Skin epidermis (tissue), 12 donors: Measurements from ENCODE around the gene POU2F3.

Experiments used
- H3K27ac ChIP-seq, 21 experiments: fragments of 200-600 bp; sonication (generic) in 11 of 21; one replicate each; pipeline ENCODE4 v1.5.0; 2020; ENCODE audit warnings: mild to moderate bottlenecking in 3 of 21, inconsistent platforms in 2 of 21, moderate library complexity in 2 of 21
- H3K4me3 ChIP-seq, 7 experiments: fragments of 200-600 bp; sonication (generic) in 2 of 7; one replicate each; pipeline ENCODE4 v1.5.0; 2020; ENCODE audit warnings: inconsistent platforms in 2 of 7, mild to moderate bottlenecking in 2 of 7, moderate library complexity in 1 of 7

POU2F3 gene

DNA sequence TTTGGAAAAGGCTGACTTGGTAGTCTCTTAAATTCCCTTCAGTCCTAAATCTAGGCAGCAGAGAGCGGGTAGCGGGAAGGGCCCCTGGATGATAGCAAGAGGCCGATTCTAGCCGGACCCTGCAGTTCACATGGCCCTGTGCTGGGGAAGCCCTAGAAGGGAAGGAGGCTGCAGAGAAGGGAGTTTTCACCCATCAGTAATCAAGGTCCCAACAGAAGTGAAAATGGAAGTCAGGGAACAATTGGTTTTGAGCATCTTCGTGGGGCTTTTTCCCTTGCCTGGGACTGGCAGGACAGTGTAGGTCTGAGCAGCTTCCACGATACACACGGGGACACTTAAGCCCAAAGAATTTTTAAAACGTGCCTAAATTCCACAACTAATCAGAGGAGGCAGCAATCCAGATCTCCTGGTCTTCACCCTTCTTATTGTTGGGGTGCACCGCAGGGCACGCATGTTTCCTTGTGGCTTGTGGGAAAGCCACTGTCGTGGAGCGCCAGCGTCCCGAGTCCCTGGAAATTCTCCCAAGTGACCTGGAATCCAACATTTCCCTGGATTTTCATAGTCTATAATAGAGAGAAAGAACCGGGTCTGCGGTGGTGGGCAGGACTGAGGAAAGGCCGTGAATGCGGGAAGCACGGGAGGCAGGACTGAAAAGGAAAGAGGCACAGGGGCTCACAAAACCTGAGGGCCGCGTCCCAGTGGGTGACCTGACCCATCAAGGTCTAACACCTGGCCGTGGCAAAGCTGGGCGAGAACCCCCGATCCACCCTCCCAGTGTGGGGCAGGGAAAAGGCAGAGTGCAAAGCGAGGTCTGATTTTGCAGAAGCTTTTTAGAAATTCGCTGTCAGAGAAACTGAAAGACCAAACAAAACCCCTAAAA is 30.0 kb upstream of the POU2F3 start:
- Histone ChIP-seq H3K4me3 (peak overlapping the region; percentile 52 to 89 (median 66)), H3K27ac (peak overlapping the region; percentile 20 to 90 (median 83))

DNA sequence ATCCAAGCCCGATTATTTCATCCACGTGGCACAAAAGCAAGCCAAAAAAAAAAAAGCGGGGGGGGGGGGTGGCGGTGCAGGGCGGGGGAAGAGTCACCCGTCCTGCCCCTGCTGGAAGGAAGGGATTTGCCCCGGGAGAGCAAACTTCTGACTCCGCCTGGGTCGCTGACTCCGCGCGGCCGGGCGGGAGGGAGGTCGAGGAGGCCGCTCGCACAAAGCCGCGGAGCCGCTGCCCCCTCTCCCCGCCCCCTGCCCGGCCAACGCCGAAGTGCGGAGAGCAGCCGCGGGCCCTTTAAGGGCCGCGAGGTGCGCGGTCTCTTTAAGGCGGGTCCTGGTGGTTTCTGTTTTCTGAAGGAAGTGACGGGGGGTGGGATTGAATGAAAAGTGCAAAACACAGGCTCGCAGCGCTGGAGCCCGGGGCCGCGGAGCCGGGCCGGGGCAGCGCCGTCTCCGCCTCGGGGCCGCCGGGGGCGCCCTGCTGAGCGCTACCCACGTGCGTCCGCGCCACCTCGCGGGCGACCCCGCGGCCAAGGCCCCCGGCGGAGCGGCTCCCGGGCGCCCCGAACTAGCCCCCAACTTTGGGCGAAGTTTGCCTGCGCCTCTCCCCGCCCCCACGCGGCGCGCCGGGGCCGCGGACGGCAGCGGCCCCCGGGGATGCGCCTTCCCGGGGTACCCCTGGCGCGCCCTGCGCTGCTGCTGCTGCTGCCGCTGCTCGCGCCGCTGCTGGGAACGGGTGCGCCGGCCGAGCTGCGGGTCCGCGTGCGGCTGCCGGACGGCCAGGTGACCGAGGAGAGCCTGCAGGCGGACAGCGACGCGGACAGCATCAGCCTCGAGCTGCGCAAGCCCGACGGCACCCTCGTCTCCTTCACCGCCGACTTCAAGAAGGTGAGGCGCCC is 29.1 kb upstream of the POU2F3 start, which contains the start of gene OAF:
OAF (plus strand) TSS at position 407 of the 896 bp plus-strand sequence; CDS start at position 655, 248 bp downstream.
- Histone ChIP-seq H3K4me3 (peak within 1 kb of the TSS; percentile 52 to 89 (median 66)), H3K27ac (peak within 1 kb of the TSS; percentile 20 to 90 (median 83))

DNA sequence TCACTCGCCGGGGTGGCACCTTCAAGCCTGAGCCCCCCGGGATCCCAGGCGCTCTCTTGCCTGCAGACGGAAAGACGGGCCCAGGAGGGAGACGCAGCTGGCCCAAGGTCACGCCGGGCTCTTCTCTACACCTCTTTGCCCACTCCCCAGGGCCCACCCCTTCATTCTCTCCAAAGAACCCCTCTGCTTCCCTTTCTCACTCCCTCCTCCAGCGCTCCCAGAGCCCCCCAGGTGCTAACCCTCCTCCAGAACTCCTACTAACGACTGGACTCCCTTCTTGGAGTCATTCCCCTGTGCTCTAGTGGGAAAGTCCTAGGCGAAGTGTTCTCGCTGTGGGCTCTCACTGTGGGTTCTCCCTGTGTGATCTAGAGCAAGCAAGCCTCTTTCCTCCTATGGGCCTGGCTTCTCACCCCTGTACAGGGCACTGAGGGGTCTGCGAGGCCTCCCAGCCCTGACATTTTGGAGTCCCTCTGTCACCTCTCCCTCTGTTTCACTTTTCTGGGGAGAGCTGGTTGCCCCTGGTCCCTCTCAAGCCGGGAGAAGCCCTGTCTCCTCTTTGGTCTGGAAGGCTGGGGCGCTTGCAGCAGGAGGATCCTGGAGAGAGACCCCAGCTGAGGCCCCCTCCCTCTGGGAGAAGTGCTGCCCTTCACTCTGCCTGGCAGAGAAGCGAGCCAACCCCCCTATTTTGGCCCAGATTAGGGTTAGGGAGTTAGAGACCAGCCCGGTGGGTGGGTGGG is 28.2 kb upstream of the POU2F3 start:
- peak overlapping the region; percentile 52 to 89 (median 66) for H3K4me3 ChIP-seq
- peak overlapping the region; percentile 8 to 90 (median 81) for H3K27ac ChIP-seq

DNA sequence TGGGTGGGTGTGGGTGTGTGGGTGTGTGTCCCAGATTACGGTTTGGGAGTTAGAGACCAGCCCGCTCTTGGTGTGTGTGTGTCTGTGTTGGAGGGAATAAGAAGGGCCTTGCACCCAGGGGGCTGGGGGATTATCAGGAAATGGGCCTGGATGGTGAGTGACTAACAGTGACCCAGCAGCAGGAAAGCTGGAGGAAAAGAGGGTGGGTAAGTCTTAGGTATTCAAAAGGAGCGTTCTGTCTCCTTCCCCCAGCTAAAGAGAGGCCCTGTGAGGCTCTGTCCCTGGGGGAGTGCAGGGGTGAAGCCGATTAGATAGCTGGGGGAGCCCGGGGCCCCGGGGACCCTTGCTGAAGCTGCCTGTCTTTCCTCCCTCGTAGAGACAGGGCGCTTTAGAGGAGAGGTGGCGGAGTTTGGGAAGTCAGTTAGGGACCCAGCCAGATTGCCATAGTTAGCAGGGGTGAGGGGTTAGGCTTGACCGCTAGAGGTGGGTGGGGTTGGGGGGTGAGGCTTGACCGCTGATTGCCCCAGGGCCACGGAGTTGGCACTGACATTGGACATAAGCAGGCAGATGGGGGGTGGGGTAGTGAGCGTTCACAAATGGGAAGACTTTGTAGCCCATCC is 27.6 kb upstream of the POU2F3 start:
- Histone ChIP-seq H3K4me3 (peak overlapping the region; percentile 52 to 89 (median 66)), H3K27ac (peak overlapping the region in 17 of 21 experiments; percentile 35 to 90 (median 84))

DNA sequence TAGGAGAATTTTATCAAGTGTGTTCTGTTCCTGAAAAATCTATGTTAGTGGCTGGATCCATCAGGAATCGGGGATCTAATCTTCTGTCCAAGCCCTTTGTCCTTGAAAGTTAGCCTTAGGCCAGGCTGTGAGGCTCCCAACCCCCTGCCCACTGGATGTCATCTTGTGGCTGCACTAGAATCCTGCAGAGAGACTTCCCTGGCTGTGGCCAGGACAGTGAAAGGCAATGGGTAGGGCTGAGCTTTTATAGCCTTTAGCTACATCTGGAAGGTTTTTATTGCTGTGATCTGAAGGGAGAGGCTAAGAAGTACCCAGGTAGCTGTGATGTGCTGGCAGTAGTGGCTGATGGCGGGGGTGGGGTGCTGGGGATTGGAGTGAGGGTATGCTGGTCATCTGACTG is 27.0 kb upstream of the POU2F3 start:
- H3K27ac ChIP-seq = peak overlapping the region in 9 of 21 experiments; percentile 71 to 90 (median 84)
- H3K4me3 ChIP-seq = peak overlapping the region in 5 of 7 experiments; percentile 52 to 89 (median 69)

DNA sequence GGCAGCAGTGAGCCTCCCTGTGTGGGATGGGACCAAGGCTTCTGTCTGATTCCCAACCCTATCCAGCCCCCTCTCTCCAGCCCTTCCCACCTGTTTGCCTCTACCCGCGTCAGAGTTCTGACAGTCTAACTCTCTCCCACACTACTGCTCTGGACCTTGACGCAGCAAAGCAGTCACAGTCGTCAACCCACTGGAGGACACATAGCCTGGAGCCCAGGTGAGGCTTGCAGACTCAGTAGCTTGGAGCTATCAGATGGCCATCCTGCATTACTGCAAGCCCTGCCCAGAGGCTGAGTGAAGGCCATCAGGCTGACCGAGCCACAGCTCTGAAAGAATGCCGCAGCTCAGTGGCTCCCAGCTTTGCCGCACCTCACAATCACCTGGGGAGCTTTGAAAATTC is 25.4 kb upstream of the POU2F3 start:
- Histone ChIP-seq H3K4me3 (no peak overlapping the region), H3K27ac (no peak overlapping the region)

DNA sequence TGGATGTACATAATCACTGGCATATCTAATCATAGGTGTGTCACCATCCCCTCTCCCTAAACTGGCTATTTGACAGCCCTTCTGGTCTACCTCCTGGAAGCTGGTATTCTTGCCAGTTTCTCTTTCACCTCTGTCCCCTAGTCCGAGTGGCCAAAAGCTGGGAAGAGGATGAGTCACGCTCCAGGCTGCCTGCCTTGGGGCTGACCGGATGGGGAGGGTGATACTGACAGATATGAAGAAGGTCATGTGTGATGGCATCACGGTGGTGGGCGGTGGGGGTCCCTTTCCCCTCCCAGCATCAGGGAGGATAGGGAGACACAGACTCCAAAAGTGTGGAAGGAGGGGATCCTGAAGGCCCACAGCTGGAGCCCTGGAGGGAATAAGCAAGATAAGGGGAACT is 24.3 kb upstream of the POU2F3 start:
- Histone ChIP-seq H3K27ac (peak overlapping the region in 2 of 21 experiments; percentile 16 to 49), H3K4me3 (no peak overlapping the region)

DNA sequence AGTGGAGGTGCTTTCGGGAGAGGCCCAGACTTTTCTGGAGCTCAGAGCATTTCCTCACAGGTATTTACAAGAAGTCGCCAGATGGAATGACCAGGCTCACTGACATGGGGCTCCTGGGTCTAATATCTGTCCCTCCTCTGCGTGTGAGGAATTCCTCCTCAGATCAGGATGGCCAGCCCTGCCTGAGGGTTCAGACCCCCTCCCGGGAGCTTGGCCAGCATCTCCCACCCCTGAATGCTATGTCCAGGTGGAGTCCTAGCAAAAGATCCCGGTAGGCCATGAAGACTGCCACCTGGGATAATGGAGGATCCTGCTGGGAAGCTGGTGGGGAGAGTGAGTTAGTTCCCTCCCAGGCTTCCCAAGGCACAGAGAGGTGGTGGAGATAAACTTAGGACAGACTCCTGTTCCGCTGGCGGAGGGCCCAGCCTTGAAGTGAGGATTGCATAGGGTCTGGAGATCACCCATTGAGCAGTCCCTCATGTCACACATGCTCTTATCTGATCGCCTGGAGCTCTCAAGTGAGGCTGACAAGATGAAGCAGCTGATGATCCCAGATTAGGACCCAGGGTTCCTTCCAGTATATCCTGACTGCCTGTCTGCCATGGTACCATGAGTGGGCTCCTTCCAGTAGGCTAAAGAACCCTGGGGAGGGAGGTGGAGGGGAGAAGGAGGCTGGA is 23.4 kb upstream of the POU2F3 start:
- no peak overlapping the region for H3K4me3 ChIP-seq

DNA sequence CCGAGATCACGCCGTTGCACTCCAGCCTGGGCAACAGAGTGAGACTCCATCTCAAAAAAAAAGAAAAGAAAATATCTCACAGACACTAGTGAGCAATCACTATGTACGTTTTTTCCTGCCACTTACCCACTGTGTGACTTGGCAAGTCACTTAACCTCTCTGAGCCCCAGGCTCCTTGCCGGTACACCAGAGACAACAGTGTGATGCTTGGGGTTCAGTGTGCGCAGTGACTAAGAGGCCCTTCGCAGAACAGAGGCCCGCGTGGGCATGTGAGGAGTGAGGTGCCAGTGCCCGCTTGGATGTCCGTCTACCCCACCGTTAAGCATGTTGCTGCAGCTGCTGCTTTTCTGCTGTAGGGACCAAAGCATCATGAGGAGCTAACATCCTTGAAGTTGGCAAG is 22.4 kb upstream of the POU2F3 start:
- H3K27ac ChIP-seq = peak overlapping the region in 2 of 21 experiments; percentile 9 to 49
- H3K4me3 ChIP-seq = no peak overlapping the region

More for the DNA sequence above, 23.4 kb upstream of the POU2F3 start:
- peak overlapping the region in 1 of 21 experiments; percentile 49 for H3K27ac ChIP-seq

DNA sequence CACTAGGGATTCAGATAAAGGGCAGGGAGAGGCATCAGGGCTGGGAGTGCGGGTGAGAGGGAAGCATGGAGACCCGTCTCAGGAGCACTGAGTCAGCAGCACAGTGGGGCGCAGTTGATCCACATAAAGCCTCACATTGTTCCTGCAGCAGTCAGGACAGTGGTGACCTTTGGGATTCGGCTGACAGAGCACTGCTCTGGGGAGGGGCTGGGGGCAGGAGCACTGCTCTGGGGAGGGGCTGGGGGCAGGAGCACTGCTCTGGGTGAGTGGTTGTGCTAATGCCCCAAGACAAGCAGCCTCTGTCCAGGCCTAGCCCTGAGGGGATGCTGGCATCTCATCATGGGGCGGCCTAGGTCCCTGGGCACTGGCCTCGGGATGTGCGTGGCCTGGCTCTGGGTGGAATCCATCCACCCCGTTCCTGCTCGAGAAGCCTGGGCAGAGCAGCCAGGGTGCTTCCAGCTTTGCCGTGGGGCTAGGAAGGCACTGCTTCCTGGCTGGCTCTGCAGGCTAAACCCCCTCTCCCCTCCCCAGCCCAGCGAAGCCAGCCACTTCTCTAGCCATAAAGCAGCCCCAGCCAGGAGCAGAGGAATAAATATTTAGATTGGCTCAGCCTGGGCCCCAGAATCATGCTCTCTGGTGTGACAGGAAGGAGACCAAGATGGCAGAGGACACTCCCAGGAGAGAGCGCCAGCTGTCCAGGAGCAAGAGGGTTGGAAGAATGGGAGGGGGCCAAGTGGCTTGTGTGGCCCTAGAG is 21.8 kb upstream of the POU2F3 start:
- Histone ChIP-seq H3K27ac (peak overlapping the region in 7 of 21 experiments; percentile 9 to 69 (median 38)), H3K4me3 (no peak overlapping the region)

DNA sequence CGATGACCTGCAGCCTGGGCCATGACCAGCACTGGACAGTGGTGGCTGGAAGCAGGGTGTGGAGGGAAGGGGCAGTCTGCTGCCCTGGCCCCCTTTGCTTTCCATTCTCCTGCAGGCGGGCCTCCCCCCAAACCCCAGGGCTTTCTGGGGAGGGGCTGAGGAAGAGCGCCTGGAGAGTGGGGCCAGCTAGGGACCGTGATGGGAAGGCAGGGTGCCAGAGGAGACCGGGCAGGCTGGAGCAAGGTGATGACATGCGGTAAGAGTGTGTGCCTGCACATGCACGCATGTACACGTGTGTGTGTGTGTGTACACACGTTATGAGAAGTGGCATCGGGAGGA is 21.3 kb upstream of the POU2F3 start:
- H3K4me3 ChIP-seq = no peak overlapping the region
- H3K27ac ChIP-seq = peak overlapping the region in 4 of 21 experiments; percentile 14 to 69 (median 38)

DNA sequence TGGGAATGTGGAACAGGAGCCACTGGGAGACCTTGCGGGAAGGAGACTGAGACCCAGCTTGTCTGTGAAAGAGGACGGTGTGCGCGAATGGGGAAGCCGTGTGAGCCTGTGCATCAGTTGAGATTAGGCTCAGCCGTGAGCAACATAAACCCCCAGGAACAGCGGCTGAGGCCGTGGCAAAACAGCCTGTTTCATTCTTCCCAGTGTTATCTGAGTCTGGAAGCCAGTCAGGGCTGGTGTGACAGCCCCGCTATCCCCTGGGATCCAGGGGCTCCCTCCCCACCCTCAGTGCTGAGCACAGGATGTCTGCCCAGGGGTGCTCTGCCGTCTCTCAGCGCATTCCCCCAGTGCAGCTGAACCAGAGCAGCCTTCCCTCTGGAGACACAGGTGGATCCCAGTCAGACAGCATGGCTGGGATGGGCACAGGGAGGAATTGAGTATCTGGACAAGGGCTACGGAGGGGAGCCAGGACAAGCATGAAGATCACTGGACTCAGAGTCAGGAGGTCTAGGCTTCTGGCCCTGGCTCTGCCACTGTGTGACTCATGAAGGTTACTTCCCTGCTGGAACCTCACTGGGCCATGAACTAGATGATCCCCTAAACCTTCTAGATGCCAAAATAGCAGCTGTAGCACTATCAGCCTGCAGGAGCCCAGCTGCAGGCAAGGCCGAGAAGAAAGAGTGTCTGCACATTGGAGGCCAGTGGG is 20.6 kb upstream of the POU2F3 start:
- Histone ChIP-seq H3K4me3 (no peak overlapping the region), H3K27ac (peak overlapping the region in 5 of 21 experiments; percentile 6 to 69 (median 14))

DNA sequence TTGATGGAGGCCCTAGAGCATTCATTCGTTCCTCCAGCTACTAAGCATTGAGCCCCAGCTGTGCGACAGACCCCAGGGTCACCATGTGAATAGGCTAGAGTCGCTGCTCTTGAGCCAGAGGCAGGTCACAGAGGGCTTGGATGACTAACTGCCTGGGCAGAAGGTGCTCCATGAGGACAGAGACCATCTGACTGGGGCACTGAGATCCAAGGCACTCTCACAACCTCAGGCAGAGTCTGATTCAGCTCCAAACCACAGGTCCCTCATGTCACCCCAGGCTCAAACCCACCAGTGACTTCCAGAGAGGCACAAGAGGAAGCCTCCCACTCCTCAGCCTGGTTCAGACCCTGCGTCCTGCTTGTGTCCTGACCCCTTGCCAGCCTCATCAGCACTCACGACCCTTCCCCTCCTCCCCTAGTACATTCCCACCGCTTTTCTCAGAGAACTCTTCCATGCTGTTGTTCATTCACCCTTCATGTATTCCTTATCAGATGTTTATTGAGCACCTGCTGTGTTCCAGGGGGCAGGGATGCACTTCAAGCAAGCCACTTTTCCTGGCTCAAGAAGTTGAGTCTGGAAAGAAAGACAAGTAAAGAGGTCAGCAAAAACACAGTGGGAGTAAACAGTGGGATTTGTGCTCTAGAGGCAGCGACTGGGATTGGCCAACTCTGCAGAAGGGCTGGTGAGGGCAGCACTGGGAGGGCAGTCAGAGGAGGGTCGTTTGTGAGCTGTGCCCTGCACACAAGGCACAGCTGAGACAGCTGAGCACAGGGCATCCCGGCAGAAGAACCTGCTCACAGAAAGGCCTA is 19.8 kb upstream of the POU2F3 start:
- no peak overlapping the region for H3K4me3 ChIP-seq
- H3K27ac ChIP-seq = peak overlapping the region in 5 of 21 experiments; percentile 3 to 57 (median 23)

DNA sequence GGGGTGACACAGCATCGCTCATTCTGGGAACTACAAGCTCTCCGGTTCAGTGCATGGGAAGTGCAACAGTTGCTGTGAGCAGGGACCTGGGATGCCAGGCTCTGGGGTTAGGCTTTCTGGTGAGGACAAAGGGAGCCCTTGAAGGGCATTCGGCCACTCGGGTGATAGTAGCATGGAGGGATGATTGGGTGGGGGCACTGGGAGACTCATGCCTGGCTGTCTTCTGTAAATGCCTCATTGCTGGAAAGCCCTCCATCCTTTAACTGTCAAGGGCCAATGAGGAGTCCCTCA is 19.2 kb upstream of the POU2F3 start:
- H3K4me3 ChIP-seq = no peak overlapping the region
- H3K27ac ChIP-seq = peak overlapping the region in 5 of 21 experiments; percentile 3 to 57 (median 23)

DNA sequence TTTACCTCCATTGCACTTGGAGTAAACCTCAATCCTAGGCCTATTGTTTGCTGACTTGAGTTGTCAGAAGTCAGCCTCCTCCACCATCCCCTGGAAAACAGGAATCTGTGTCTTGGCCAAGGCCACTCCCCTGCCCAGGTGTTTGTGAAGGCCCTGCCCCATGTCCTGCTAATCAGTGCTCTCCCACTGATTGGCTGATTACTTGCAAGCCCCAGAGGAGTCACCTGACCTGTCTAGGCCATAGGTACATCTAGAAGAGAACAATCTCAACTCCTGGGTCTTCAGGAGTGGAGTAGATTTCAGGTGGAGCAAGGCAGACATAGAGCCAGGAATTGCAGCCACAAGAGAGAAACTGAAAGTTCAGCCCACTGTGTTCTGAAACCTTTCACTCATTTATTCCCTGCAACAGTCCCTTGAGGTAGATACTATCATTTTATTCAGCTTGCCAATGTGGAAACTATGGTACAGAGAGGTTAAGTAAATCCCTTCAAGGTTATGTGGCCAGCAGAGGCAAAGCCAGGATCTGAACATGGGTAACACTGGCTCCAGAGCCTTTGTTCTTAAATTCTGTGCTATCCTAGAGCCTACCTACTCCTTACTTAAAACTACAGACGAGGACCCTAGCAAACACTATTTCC is 18.7 kb upstream of the POU2F3 start:
- Histone ChIP-seq H3K27ac (peak overlapping the region in 7 of 21 experiments; percentile 3 to 57 (median 23)), H3K4me3 (no peak overlapping the region)

DNA sequence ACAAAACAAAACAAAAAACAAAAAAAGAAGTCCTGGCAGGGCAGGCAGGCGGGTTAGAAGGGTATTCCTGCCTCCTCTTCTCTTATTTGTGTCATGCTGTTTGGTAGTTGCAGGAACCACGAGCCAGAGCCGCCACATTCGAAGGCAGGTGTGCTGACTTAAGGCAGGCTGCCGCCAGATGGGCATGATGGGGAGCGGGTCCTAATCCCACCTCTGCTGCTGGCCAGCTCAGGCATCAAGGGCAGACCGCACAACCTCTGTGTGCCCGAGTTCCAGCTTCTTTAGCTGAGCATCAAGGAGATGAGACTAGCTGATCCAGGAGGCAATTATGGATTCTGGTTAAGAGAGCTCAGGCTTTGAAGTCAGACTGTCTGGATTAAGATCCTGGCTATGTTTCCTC is 17.0 kb upstream of the POU2F3 start:
- Histone ChIP-seq H3K4me3 (no peak overlapping the region), H3K27ac (no peak overlapping the region)
